HepG2 (cell line): Measurements from ENCODE around the gene MVP. TPM values are rescaled to one million over a fixed set of nuclear protein-coding genes. Genes with fewer than 3 reads are reported as not detected.

Source experiments
- ATAD3A ChIP-seq: sonication (generic); formaldehyde crosslinking; IDR thresholded peaks from 2 replicates; pipeline ENCODE4 v1.4.0; 2020; ENCODE audit warnings: missing genetic modification reagents
- ATF3 ChIP-seq: sonication (generic); formaldehyde crosslinking; IDR thresholded peaks from 2 replicates; pipeline ENCODE4 v1.4.0; 2020; ENCODE audit warnings: missing genetic modification reagents
- EEA1 ChIP-seq: sonication (generic); formaldehyde crosslinking; IDR thresholded peaks from 2 replicates; pipeline ENCODE4 v1.5.1; 2020; ENCODE audit warnings: mild to moderate bottlenecking, missing genetic modification reagents, borderline replicate concordance
- ETV6 ChIP-seq: sonication (generic); formaldehyde crosslinking; conservative IDR thresholded peaks from 2 replicates; pipeline ENCODE4 v1.4.0; 2020; ENCODE audit warnings: missing genetic modification reagents
- GZF1 ChIP-seq: sonication (generic); formaldehyde crosslinking; IDR thresholded peaks from 2 replicates; pipeline ENCODE4 v1.5.1; 2020; ENCODE audit warnings: mild to moderate bottlenecking, missing genetic modification reagents
- HHEX ChIP-seq: IDR thresholded peaks from 2 replicates; pipeline ENCODE4 v1.6.1; 2016; ENCODE audit warnings: control low read depth
- KDM5B ChIP-seq: sonication (generic); formaldehyde crosslinking; IDR thresholded peaks from 2 replicates; pipeline ENCODE4 v1.4.0; 2020; ENCODE audit warnings: missing genetic modification reagents, mild to moderate bottlenecking, borderline replicate concordance
- SNAI1 ChIP-seq: sonication (generic); formaldehyde crosslinking; IDR thresholded peaks from 2 replicates; pipeline ENCODE4 v1.5.0; 2020; ENCODE audit warnings: mild to moderate bottlenecking, missing genetic modification reagents, borderline replicate concordance
- SNAPC4 ChIP-seq: sonication (generic); formaldehyde crosslinking; IDR thresholded peaks from 2 replicates; pipeline ENCODE4 v1.4.0; 2020; ENCODE audit warnings: mild to moderate bottlenecking, missing genetic modification reagents
- SOX5 ChIP-seq: IDR thresholded peaks from 2 replicates; pipeline ENCODE4 v1.6.1; 2016; ENCODE audit warnings: borderline replicate concordance
- SRSF4 ChIP-seq: fragments of 200-400 bp; formaldehyde crosslinking; IDR thresholded peaks from one replicate; pipeline ENCODE4 v1.6.1; 2018; ENCODE audit warnings: mild to moderate bottlenecking, low read depth, low read length, moderate library complexity; ENCODE audit not compliant: poor library complexity, severe bottlenecking
- TOE1 ChIP-seq: sonication (generic); formaldehyde crosslinking; IDR thresholded peaks from 2 replicates; pipeline ENCODE4 v1.4.0; 2020; ENCODE audit warnings: mild to moderate bottlenecking, missing genetic modification reagents
- ZKSCAN1 ChIP-seq: fragments of 150-350 bp; IDR thresholded peaks from 2 replicates; pipeline ENCODE4 v1.6.1; 2014; ENCODE audit warnings: low read length
- ZNF136 ChIP-seq: sonication (generic); formaldehyde crosslinking; IDR thresholded peaks from 2 replicates; pipeline ENCODE4 v1.8.1; 2022; ENCODE audit warnings: low read depth, mild to moderate bottlenecking, moderate library complexity, missing genetic modification reagents
- ZNF335 ChIP-seq: sonication (generic); formaldehyde crosslinking; IDR thresholded peaks from 2 replicates; pipeline ENCODE4 v1.4.0; 2020; ENCODE audit warnings: missing genetic modification reagents
- ZNF446 ChIP-seq: sonication (generic); formaldehyde crosslinking; IDR thresholded peaks from 2 replicates; pipeline ENCODE4 v1.5.0; 2020; ENCODE audit warnings: mild to moderate bottlenecking, missing genetic modification reagents
- ZNF616 ChIP-seq: sonication (generic); formaldehyde crosslinking; IDR thresholded peaks from 2 replicates; pipeline ENCODE4 v1.5.0; 2020; ENCODE audit warnings: low read depth, mild to moderate bottlenecking, missing genetic modification reagents
- ZNF839 ChIP-seq: sonication (generic); formaldehyde crosslinking; IDR thresholded peaks from 2 replicates; pipeline ENCODE4 v1.4.0; 2020; ENCODE audit warnings: missing genetic modification reagents, mild to moderate bottlenecking, borderline replicate concordance
- ZNF850 ChIP-seq: sonication (generic); formaldehyde crosslinking; conservative IDR thresholded peaks from 2 replicates; pipeline ENCODE4 v1.9.0; 2021; ENCODE audit warnings: mild to moderate bottlenecking, missing genetic modification reagents
- polyA plus RNA-seq, 8 experiments: library from polyadenylated mRNA; depleted of rRNA in 3 of 8; stranded (reverse) in 7 of 8; unstranded in 1 of 8; fragments of >200 nt; fragmentation: Illumina TruSeq in 4 of 8; extraction: Trizol in 4 of 8; gene quantifications; 2 replicates each; pipeline versions ENCODE4 v1.2.1 to v1.2.3, GENCODE V29; 2011 to 2016; ENCODE audit warnings: low read depth in 4 of 8, missing spikeins in 1 of 8, mixed read lengths in 1 of 8; ENCODE audit not compliant: insufficient read depth in 1 of 8
- total RNA-seq, 5 experiments: library from RNA; depleted of rRNA; stranded (reverse); fragments of >200 nt; fragmentation: Illumina TruSeq; extraction: Trizol; gene quantifications; 2 replicates each; pipeline ENCODE4 v1.2.3, GENCODE V29; 2016; ENCODE audit warnings: low read depth in 1 of 5
- TF ChIP-seq, protein P1 (sequence below): sonication (generic); formaldehyde crosslinking; IDR thresholded peaks from 2 replicates; pipeline ENCODE4 v1.8.0; 2022; ENCODE audit warnings: mild to moderate bottlenecking, missing genetic modification reagents

MVP gene
- total and polyA plus RNA-seq, 2 of the 13 experiments (the other 11 are each of a cell fraction or from before 2014, with no cell fraction given): 22.9 to 43.5 TPM

GRCh38 chr16:29811170-29811895 lies 8.9 kb upstream of the MVP start (continued):
- TF ChIP-seq SNAPC4 (CRISPR knock-in tag) (peak; percentile 67; the same call in 1 of the 2 replicates), TOE1 (CRISPR knock-in tag) (peak; percentile 8; the same call in 1 of the 2 replicates), ZNF850 (CRISPR knock-in tag) (no peak), ATF3 (CRISPR knock-in tag) (no peak), ZNF335 (CRISPR knock-in tag) (no peak), ETV6 (CRISPR knock-in tag) (no peak), SNAI1 (CRISPR knock-in tag) (0 out of 2 replicates have a peak, but pooled peaks have one; percentile 55), EEA1 (CRISPR knock-in tag) (no peak), ZNF839 (no peak), KDM5B (CRISPR knock-in tag) (0 out of 2 replicates have a peak, but pooled peaks have one; percentile 21), ZKSCAN1 (no peak), SOX5 (CRISPR knock-in tag) (no peak), ZNF616 (no peak), GZF1 (0 out of 2 replicates have a peak, but pooled peaks have one; percentile 59), ATAD3A (no peak), HHEX (CRISPR knock-in tag) (no peak), ZNF136 (CRISPR knock-in tag) (peak; percentile 85; the same call in 1 of the 2 replicates), SRSF4 (peak; percentile 62), ZNF446 (CRISPR knock-in tag) (no peak; the same call in 1 of the 2 replicates)
- TF ChIP-seq, protein P1, sequence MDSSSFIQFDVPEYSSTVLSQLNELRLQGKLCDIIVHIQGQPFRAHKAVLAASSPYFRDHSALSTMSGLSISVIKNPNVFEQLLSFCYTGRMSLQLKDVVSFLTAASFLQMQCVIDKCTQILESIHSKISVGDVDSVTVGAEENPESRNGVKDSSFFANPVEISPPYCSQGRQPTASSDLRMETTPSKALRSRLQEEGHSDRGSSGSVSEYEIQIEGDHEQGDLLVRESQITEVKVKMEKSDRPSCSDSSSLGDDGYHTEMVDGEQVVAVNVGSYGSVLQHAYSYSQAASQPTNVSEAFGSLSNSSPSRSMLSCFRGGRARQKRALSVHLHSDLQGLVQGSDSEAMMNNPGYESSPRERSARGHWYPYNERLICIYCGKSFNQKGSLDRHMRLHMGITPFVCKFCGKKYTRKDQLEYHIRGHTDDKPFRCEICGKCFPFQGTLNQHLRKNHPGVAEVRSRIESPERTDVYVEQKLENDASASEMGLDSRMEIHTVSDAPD: no peak
